ENCODE measurements around the gene TBX6.

Gene TBX6

DNA sequence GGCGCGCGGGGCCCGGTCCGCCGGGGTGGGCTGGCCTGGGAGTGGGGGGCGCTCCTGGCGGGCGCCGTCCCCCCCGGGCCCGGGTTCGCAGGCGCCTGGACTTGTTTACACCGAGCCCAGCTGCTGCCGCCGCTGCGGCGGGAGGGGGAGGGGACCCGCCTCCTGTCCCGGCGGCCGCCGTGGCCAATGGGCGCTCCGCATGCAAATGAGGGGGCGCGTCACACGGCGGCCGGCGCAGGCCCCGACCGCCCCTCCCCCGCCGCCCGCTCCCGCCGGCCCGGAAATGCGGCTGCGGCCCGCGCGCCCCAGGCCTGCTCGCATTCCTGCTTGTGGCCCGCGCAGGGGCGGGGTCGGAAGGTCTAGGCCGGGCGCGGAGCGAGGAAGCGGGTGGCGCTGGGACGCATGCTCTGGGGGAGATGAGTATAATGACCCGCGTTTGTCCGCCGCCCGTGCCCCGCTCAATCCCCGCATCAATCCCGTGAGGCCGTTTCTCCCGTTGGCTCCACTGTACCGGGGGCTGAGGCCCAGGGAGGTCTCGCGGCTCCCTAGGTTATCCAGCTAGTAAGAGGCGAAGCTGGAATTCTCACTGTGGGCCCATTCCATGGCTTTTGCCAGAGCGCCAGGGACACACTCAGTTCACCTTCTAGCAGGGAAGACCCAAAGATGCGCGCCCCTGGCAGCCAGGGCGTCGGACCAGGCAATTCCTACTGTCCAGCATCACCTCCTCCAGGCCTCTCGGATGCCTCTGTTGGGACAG is 4.6 kb upstream of the TBX6 start, which contains the start of gene YPEL3:
YPEL3 (minus strand) TSS at position 109 of the 757 bp plus-strand sequence. CDS start 731 bp downstream, outside the sequence.
- H3K27ac ChIP-seq (ENCODE audit: low read depth, low read length): peak within 1 kb of the TSS; percentile 89
- H3K9ac ChIP-seq (ENCODE audit: low read length in 5 of 5): peak within 1 kb of the TSS; percentile 73 to 97 (median 87)
- peak within 1 kb of the TSS; percentile 72 to 94 (median 84) for H3K4me3 ChIP-seq (ENCODE audit: low read depth in 1 of 5, low read length in 5 of 5)
- H3K4me1 ChIP-seq (ENCODE audit: control insufficient read depth in 5 of 5, insufficient read depth in 5 of 5, low read length in 5 of 5): peaks cover 6 to 44% (median 38%) of the 10 kb centered on the region in 5 donors
- peaks cover 3 to 16% (median 14%) of the 10 kb centered on the region in 5 donors for H3K36me3 ChIP-seq (ENCODE audit: control insufficient read depth in 5 of 5, insufficient read depth in 5 of 5, low read length in 5 of 5)
- peaks cover 3 to 15% (median 13%) of the 10 kb centered on the region in 5 donors for H3K9me3 ChIP-seq (ENCODE audit: control insufficient read depth in 5 of 5, low read length in 5 of 5)
- H3K27me3 ChIP-seq (ENCODE audit: control insufficient read depth in 5 of 5, insufficient read depth in 4 of 5, low read length in 5 of 5): no peaks in the 10 kb centered on the region

DNA sequence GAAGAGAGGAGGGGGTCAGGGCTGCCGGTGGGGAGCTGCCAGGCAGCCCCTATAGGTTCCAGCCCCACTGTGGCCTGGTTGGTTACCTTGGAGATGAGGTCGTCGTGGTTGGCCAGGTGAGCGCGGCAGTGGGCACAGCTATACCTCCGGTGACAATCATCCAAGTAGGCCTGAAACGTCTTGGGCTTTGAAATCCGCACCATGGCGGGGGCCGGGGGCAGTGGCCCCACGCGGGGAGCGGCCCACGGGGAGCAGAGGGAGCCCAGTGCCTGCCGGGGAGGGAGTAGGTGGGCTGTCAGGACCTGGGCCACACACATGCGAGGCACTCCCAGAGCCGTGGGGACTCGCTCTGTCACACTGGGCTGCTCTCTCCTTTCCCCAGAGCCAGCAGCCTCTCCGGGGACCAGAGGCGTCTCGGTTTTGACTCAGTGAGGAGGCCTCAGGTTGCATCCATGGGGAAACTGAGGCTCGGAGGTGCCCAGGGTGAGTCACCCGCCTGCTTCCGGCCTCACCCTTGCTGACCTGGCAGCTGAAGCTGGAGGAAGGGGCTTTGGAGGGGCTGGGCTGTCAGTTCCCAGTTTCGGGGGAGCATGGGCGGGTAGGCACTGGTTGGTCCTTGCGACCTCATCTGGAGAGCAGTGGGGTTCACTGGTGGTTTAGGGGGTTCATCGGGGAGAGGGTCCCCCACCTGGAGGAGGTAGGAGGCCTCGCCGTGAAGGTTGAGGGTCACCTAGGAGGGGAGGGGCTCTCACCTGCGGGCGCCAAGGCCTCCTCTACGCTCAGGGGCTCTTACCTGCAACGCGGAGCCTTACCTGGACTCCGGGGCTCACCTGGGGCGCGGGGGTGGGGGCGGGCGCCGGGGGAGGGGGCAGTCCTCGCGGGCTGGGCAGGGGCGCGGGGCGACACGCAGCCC is 3.7 kb upstream of the TBX6 start:
- peaks cover 3 to 15% (median 13%) of the 10 kb centered on the region in 5 donors for H3K9me3 ChIP-seq (ENCODE audit: control insufficient read depth in 5 of 5, low read length in 5 of 5)
- peaks cover 6 to 53% (median 45%) of the 10 kb centered on the region in 5 donors for H3K4me1 ChIP-seq (ENCODE audit: control insufficient read depth in 5 of 5, insufficient read depth in 5 of 5, low read length in 5 of 5)
- H3K9ac ChIP-seq (ENCODE audit: low read length in 5 of 5): peak overlapping the region; percentile 70 to 97 (median 87)
- H3K27ac ChIP-seq (ENCODE audit: low read depth, low read length): peak overlapping the region; percentile 89
- H3K36me3 ChIP-seq (ENCODE audit: control insufficient read depth in 5 of 5, insufficient read depth in 5 of 5, low read length in 5 of 5): peaks cover 3 to 16% (median 14%) of the 10 kb centered on the region in 5 donors
- H3K27me3 ChIP-seq (ENCODE audit: control insufficient read depth in 5 of 5, insufficient read depth in 4 of 5, low read length in 5 of 5): no peaks in the 10 kb centered on the region
- peak overlapping the region; percentile 68 to 94 (median 84) for H3K4me3 ChIP-seq (ENCODE audit: low read depth in 1 of 5, low read length in 5 of 5)

DNA sequence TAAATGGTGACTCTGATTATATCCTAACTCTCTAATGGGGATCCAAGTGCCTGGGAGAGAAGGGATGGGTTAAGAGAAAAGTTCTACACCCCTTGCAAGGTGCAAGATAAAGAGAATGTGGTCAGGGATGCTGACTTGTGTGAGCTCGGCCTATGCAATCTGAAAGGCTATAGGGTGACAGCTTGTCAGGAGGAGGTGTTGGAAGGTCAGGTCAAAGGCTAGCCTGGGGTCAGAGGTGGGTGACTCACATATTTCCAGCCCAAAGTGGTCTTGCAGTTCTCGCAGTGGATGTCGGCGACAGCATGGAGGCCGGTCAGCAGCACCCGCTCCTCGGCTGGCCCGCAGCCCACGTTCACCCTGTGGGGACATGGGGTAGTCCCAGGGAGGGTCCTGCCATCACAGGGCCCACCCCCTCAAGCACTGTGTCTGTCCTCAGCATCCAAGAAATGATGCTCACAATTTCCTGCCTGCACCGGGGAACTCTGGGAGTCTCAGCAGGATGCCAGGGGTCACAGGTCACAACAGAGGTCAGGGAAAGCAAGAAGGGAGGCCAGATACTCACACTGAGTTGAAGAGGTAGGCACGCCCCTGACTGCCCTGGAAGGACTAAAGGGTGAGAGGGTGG is 2.9 kb upstream of the TBX6 start:
- peak overlapping the region; percentile 70 to 97 (median 87) for H3K9ac ChIP-seq (ENCODE audit: low read length in 5 of 5)

DNA sequence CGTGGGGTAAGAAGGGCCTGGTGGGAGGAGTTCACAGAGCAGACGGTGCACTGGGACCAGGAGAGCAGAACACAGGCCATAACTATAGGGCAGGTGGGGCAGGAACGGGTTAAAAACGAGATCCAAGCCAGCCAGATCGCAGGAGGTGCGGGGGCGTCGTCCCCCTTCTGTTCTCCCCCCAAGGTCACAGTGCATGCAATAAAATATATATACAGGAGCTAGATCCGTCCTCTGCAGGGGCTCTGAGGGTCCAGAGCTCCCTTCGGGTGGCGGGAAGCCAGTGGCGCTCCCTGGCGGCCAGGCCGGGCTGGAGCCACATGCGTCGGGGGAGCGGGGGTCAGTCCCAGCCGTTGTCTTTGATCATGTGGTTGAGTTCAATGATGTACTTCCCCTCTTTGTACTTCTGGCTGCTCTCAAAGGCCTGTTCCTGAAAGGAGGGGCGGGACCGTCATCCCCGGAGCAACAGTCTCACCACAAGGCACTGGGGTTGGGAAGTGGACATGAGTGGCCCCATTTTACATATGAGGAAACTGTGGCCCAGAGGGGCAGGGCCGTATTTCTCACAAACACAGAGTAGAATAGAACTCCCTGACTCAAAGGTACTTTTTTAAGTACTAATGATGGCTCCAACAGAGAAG is 768 bp upstream of the TBX6 start:
- Histone ChIP-seq H3K27me3 (ENCODE audit: control insufficient read depth in 5 of 5, insufficient read depth in 4 of 5, low read length in 5 of 5) (no peaks in the 10 kb centered on the region), H3K4me1 (ENCODE audit: control insufficient read depth in 5 of 5, insufficient read depth in 5 of 5, low read length in 5 of 5) (peaks cover 6 to 57% (median 50%) of the 10 kb centered on the region in 5 donors), H3K36me3 (ENCODE audit: control insufficient read depth in 5 of 5, insufficient read depth in 5 of 5, low read length in 5 of 5) (peaks cover 3 to 16% (median 14%) of the 10 kb centered on the region in 5 donors), H3K27ac (ENCODE audit: low read depth, low read length) (peak overlapping the region; percentile 84), H3K4me3 (ENCODE audit: low read depth in 1 of 5, low read length in 5 of 5) (peak overlapping the region; percentile 68 to 75 (median 72)), H3K9me3 (ENCODE audit: control insufficient read depth in 5 of 5, low read length in 5 of 5) (peaks cover 3 to 9% (median 8%) of the 10 kb centered on the region in 5 donors), H3K9ac (ENCODE audit: low read length in 5 of 5) (peak overlapping the region in 4 of 5 donors; percentile 49 to 74 (median 63))

More for the DNA sequence above, 2.9 kb upstream of the TBX6 start:
- Histone ChIP-seq H3K4me1 (ENCODE audit: control insufficient read depth in 5 of 5, insufficient read depth in 5 of 5, low read length in 5 of 5) (peaks cover 6 to 57% (median 50%) of the 10 kb centered on the region in 5 donors), H3K36me3 (ENCODE audit: control insufficient read depth in 5 of 5, insufficient read depth in 5 of 5, low read length in 5 of 5) (peaks cover 3 to 16% (median 14%) of the 10 kb centered on the region in 5 donors), H3K4me3 (ENCODE audit: low read depth in 1 of 5, low read length in 5 of 5) (peak overlapping the region; percentile 50 to 89 (median 81)), H3K27me3 (ENCODE audit: control insufficient read depth in 5 of 5, insufficient read depth in 4 of 5, low read length in 5 of 5) (no peaks in the 10 kb centered on the region), H3K9me3 (ENCODE audit: control insufficient read depth in 5 of 5, low read length in 5 of 5) (peaks cover 3 to 15% (median 13%) of the 10 kb centered on the region in 5 donors), H3K27ac (ENCODE audit: low read depth, low read length) (peak overlapping the region; percentile 89)

DNA sequence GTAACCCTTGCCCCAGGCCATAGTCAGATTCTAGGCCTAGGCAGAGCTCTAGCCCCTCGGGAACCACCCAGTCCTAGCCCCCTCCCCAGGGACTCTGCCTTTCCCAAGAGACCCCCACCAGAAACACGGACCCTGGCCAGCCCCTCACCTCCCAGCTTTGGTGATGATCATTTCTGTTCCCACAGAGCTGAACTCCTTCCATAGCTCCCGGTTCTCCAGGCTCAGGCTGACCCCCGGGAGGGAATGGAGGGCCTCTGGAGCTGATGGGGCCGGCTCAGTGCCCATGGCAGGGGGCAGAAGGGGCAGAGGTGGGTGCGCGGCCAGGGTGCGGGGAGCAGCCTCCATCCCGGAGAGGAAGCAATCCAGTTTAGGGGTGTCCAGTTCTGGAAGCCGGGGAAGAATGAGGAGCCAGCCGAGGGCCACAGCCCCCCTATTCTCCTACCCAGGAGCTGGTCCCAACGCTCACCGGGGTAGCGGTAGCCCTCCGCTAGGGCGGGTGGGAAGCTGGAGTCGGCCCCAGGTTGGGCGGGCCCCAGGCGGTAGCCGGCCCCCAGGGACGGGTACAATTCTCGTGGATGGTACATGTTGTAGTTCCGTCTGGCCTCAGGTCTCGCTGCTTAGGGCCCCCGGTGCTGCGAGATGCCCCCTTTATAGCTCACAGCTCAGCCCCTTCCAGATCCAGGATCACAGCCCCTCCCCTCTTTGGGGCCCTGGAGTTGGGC is 953 bp downstream of the TBX6 start:
- Histone ChIP-seq H3K27me3 (ENCODE audit: control insufficient read depth in 5 of 5, insufficient read depth in 4 of 5, low read length in 5 of 5) (no peaks in the 10 kb centered on the region), H3K36me3 (ENCODE audit: control insufficient read depth in 5 of 5, insufficient read depth in 5 of 5, low read length in 5 of 5) (peaks cover 3 to 17% (median 14%) of the 10 kb centered on the region in 5 donors), H3K4me1 (ENCODE audit: control insufficient read depth in 5 of 5, insufficient read depth in 5 of 5, low read length in 5 of 5) (peaks cover 6 to 53% (median 46%) of the 10 kb centered on the region in 5 donors), H3K27ac (ENCODE audit: low read depth, low read length) (peak overlapping the region; percentile 37), H3K4me3 (ENCODE audit: low read depth in 1 of 5, low read length in 5 of 5) (peak overlapping the region in 2 of 5 donors; percentile 68 to 75), H3K9me3 (ENCODE audit: control insufficient read depth in 5 of 5, low read length in 5 of 5) (no peaks in the 10 kb centered on the region), H3K9ac (ENCODE audit: low read length in 5 of 5) (peak overlapping the region in 2 of 5 donors; percentile 62 to 77)

DNA sequence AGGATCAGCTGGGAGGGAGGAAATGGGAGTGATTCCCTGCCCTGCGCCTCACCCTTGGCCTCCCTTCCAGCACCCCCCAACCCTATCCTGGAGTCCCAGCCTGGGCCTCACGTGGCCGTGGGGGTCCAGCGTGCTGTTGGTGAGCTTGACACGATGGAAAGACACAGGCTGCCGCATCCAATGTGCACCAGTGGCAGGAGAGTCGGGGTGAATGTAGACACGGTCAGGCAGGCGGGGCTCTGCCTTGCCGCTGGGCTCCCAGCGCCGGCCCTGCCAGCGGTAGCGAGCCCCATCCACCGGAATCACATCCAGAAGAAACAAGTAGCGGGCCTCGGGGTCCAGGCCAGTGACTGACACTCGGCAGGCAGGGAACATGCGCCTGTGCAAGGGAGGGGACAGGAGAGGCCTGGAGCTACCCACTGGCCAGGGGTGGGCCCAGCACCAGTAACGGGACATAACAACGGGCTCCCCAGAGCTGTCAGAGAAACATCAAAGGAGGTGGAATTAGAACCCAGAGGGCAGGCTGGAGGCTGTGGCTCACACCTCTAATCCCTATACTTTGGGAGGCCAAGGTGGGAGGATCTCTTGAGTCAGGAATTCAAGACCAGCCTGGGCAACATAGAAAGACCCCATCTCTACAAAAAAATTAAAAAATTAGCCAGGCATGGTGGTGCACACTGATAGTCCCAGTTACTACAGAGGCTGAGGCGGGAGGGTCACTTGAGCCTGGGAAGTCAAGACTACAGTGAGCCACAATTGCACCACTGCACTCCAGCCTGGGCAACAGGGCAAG is 2.7 kb downstream of the TBX6 start:
- H3K9ac ChIP-seq (ENCODE audit: low read length in 5 of 5): no peak overlapping the region

DNA sequence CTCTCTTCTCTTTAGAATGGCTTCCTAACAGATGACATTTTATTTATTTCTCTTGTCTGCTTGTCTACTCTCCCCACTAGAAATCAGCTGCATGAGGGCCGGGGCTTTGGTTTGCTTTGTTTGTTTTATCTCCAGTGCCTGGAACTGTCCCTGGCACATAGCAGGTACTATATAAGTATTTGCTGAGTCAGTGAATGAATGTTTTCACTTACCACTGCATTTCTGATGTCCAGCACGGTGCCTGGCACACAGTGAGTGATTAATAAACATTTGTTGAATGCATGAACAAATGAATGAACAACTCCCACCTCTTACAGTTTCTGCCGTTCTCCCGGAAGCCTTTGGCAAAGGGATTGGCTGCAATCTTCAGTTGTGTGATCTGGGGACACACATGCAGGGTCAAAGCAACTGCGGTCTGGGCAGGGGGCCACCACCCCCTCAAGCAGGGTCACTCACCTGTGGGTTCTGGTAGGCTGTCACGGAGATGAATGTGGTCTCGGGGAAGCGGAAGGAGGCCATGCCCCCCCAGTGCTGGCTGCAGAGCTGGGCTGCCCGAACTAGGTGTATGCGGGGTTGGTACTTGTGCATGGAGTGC is 3.4 kb downstream of the TBX6 start:
- no peak overlapping the region for H3K9ac ChIP-seq (ENCODE audit: low read length in 5 of 5)

More for the DNA sequence above, 2.7 kb downstream of the TBX6 start:
- peaks cover 2 to 42% (median 40%) of the 10 kb centered on the region in 5 donors for H3K4me1 ChIP-seq (ENCODE audit: control insufficient read depth in 5 of 5, insufficient read depth in 5 of 5, low read length in 5 of 5)
- H3K4me3 ChIP-seq (ENCODE audit: low read depth in 1 of 5, low read length in 5 of 5): no peak overlapping the region
- H3K27me3 ChIP-seq (ENCODE audit: control insufficient read depth in 5 of 5, insufficient read depth in 4 of 5, low read length in 5 of 5): no peaks in the 10 kb centered on the region
- H3K27ac ChIP-seq (ENCODE audit: low read depth, low read length): no peak overlapping the region
- peaks cover 0 to 23% (median 15%) of the 10 kb centered on the region in 5 donors for H3K36me3 ChIP-seq (ENCODE audit: control insufficient read depth in 5 of 5, insufficient read depth in 5 of 5, low read length in 5 of 5)
- H3K9me3 ChIP-seq (ENCODE audit: control insufficient read depth in 5 of 5, low read length in 5 of 5): no peaks in the 10 kb centered on the region

More for the DNA sequence above, 3.4 kb downstream of the TBX6 start:
- Histone ChIP-seq H3K27me3 (ENCODE audit: control insufficient read depth in 5 of 5, insufficient read depth in 4 of 5, low read length in 5 of 5) (no peaks in the 10 kb centered on the region), H3K9me3 (ENCODE audit: control insufficient read depth in 5 of 5, low read length in 5 of 5) (no peaks in the 10 kb centered on the region), H3K36me3 (ENCODE audit: control insufficient read depth in 5 of 5, insufficient read depth in 5 of 5, low read length in 5 of 5) (peaks cover 0 to 25% (median 18%) of the 10 kb centered on the region in 5 donors), H3K4me1 (ENCODE audit: control insufficient read depth in 5 of 5, insufficient read depth in 5 of 5, low read length in 5 of 5) (peaks cover 2 to 40% (median 38%) of the 10 kb centered on the region in 5 donors), H3K27ac (ENCODE audit: low read depth, low read length) (no peak overlapping the region), H3K4me3 (ENCODE audit: low read depth in 1 of 5, low read length in 5 of 5) (no peak overlapping the region)
